ENCODE results near the gene RAPGEF2. TPM values are rescaled to one million over a fixed set of nuclear protein-coding genes. Genes with fewer than 3 reads are reported as not detected.

Gene RAPGEF2
- total and polyA plus RNA-seq, 8 donors = 4.3 to 27.5 (median 13.9) TPM

GRCh38 chr4:159162576-159162975 is 59.7 kb downstream of the RAPGEF2 start:
- H3K36me3 ChIP-seq = no peaks in the 10 kb centered on the region
- intact Hi-C loops (cut with DNase I) = no loop called here
- 68 to 76% methylated on average over 1 of the region's 1 CpG for WGBS, 2 donors
- H3K9me3 ChIP-seq = no peaks in the 10 kb centered on the region
- ATAC-seq = no peak
- DNase-seq = no peak
- peaks cover 0 to 5% (median 2%) of the 10 kb centered on the region in 3 donors for H3K4me1 ChIP-seq
- TF ChIP-seq, protein P1, sequence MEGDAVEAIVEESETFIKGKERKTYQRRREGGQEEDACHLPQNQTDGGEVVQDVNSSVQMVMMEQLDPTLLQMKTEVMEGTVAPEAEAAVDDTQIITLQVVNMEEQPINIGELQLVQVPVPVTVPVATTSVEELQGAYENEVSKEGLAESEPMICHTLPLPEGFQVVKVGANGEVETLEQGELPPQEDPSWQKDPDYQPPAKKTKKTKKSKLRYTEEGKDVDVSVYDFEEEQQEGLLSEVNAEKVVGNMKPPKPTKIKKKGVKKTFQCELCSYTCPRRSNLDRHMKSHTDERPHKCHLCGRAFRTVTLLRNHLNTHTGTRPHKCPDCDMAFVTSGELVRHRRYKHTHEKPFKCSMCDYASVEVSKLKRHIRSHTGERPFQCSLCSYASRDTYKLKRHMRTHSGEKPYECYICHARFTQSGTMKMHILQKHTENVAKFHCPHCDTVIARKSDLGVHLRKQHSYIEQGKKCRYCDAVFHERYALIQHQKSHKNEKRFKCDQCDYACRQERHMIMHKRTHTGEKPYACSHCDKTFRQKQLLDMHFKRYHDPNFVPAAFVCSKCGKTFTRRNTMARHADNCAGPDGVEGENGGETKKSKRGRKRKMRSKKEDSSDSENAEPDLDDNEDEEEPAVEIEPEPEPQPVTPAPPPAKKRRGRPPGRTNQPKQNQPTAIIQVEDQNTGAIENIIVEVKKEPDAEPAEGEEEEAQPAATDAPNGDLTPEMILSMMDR (IDR thresholded peaks at IDR 0.05) = no peak
- no peak overlapping the region for H3K27ac ChIP-seq
- H3K27me3 ChIP-seq = no peaks in the 10 kb centered on the region
- no peak for FAIRE-seq
- no peak overlapping the region for H3K4me3 ChIP-seq

- Histone ChIP-seq H3K9me3 (no peaks in the 10 kb centered on the region), H3K36me3 (no peaks in the 10 kb centered on the region), H3K4me1 (no peaks in the 10 kb centered on the region), H3K27me3 (no peaks in the 10 kb centered on the region), H3K27ac (no peak overlapping the region), H3K4me3 (no peak overlapping the region)
- FAIRE-seq = no peak
- TF ChIP-seq, protein P1 (IDR thresholded peaks at IDR 0.05) = no peak
- intact Hi-C loops (cut with DNase I) = no loop called here
- no peak for DNase-seq
- no peak for ATAC-seq
Observed at GRCh38 chr4:159163521-159163920, 60.6 kb downstream of the RAPGEF2 start.

DNA sequence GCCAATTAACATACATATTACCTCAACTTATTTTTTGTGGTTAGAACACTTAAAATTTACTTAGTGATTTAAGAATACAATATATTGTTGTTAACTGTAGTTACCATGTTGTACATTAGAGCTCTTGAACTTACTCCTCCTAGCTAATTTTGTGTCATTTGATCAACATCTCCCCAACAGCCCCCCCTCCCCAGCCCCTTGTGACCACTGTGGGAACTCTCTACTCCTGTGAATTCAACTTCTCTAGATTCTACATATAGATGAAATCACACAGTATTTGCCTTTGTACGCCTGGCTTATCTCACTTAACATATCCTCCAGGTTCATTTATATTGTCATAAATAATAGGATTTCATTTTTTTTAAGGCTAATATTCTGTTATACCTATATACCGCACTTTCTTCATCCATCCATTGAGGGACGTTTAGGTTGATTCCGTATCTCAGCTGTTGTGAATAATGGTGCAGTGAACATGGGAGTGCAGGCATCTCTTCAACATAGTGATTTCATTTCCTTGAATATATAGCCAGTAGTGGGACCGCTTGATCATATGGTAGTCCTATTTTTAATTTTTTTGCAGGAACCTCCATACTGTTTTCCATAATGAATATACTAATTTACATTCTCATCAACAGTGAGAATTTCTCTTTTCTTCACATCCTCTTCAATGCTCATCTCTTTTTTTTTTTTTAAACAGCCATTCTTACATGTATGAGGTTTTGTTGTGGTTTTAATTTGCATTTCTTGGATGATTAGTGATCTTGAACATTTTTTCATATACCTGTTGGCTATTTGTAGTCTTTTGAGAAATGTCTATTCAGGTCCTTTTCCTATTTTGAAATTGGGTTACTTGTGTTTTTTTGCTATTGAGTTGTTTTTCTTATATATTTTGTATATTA is 66.8 kb downstream of the RAPGEF2 start:
- Histone ChIP-seq H3K36me3 (no peaks in the 10 kb centered on the region), H3K4me3 (no peak overlapping the region), H3K4me1 (peaks cover 0 to 4% (median 4%) of the 10 kb centered on the region in 3 donors), H3K27me3 (no peaks in the 10 kb centered on the region), H3K27ac (no peak overlapping the region), H3K9me3 (no peaks in the 10 kb centered on the region)
- TF ChIP-seq, protein P1 (IDR thresholded peaks at IDR 0.05) = no peak
- WGBS, 2 donors = 91 to 95% methylated on average over 5 of the region's 5 CpGs
- ATAC-seq (no peak), FAIRE-seq (no peak), DNase-seq (no peak)
- intact Hi-C loops (cut with DNase I) = loop anchor here in 1 of 3 donors (10.0 kb wide), 1 partner anchor 315 kb away; no protein-coding TSS in a partner anchor

DNA sequence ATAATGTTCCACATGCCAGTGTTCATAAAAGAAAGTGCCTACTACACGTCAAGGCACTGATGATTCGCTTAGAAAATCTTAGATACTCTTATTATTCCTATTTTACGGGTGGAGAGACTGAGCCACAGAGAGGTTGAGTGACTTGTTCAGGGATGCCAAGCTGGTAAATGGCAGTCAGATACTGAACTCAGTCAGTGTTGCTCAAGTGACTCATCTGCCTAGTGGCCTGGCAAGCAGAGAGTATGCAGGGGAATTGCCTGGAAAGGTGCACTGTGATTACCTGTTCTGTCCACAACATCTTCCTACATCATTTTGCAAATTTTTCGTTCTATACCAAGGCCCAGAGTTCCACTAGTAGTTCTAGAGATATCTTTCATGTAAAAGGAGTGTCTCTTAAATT is 68.4 kb downstream of the RAPGEF2 start:
- FAIRE-seq = no peak
- intact Hi-C loops (cut with DNase I) = loop anchor here in 1 of 3 donors (10.0 kb wide), 1 partner anchor 316 kb away; no protein-coding TSS in a partner anchor

More for the DNA sequence above, 68.4 kb downstream of the RAPGEF2 start:
- H3K27ac ChIP-seq = no peak overlapping the region
- WGBS, 2 donors = 82 to 90% methylated on average over 4 of the region's 4 CpGs
- TF ChIP-seq, protein P1 (IDR thresholded peaks at IDR 0.05) = no peak
- H3K36me3 ChIP-seq = no peaks in the 10 kb centered on the region
- no peak overlapping the region for H3K4me3 ChIP-seq
- ATAC-seq (peak in 1 of 4 donors; percentile 26), DNase-seq (no peak)
- no peaks in the 10 kb centered on the region for H3K27me3 ChIP-seq
- H3K4me1 ChIP-seq = peaks cover 4 to 7% (median 6%) of the 10 kb centered on the region in 3 donors
- H3K9me3 ChIP-seq = no peaks in the 10 kb centered on the region
